LoVo (cell line): Measurements from ENCODE around the gene PRKCSH.
"Not testable (repeated sequence)": the region's sequence is repeated elsewhere in the genome, so short reads cannot be mapped to it uniquely, and the experiment has no call there.

Experiments used
- DNase-seq: peaks from one replicate; pipeline ENCODE4 v3.0.0-alpha.2; 2016; ENCODE audit warnings: low spot score

Gene PRKCSH

GRCh38 chr19:11450570-11451326 lies 15.3 kb downstream of the PRKCSH start:
- no peak for DNase-seq

GRCh38 chr19:11451327-11451870 lies 16.0 kb downstream of the PRKCSH start:
- no peak for DNase-seq

- no peak for DNase-seq
Measured at GRCh38 chr19:11451871-11452619, 16.6 kb downstream of the PRKCSH start.

GRCh38 chr19:11452620-11453310 lies 17.3 kb downstream of the PRKCSH start:
- no peak for DNase-seq

GRCh38 chr19:11453468-11454341 lies 18.3 kb downstream of the PRKCSH start:
- DNase-seq, result no peak

GRCh38 chr19:11455233-11455554 lies 19.8 kb downstream of the PRKCSH start:
- DNase-seq, result not testable (repeated sequence)

GRCh38 chr19:11456659-11457058 lies 21.2 kb downstream of the PRKCSH start:
- no peak for DNase-seq

GRCh38 chr19:11457115-11457514 lies 21.7 kb downstream of the PRKCSH start:
- DNase-seq, result no peak

- no peak for DNase-seq
Measured at GRCh38 chr19:11457831-11458230, 22.4 kb downstream of the PRKCSH start.

GRCh38 chr19:11458236-11458900 lies 22.9 kb downstream of the PRKCSH start:
- DNase-seq, result no peak

- not testable (repeated sequence) for DNase-seq
Measured at GRCh38 chr19:11458912-11459311, 23.5 kb downstream of the PRKCSH start.

GRCh38 chr19:11460207-11460606 lies 24.8 kb downstream of the PRKCSH start:
- DNase-seq, result no peak

GRCh38 chr19:11461453-11461852 lies 26.0 kb downstream of the PRKCSH start:
- no peak for DNase-seq

- DNase-seq, result no peak
Measured at GRCh38 chr19:11463391-11463790, 28.0 kb downstream of the PRKCSH start.

- DNase-seq, result no peak
Measured at GRCh38 chr19:11464333-11465265, 29.2 kb downstream of the PRKCSH start.

- no peak for DNase-seq
Measured at GRCh38 chr19:11465600-11465999, 30.2 kb downstream of the PRKCSH start.

- DNase-seq, result not testable (repeated sequence)
Measured at GRCh38 chr19:11468266-11468845, 32.9 kb downstream of the PRKCSH start.

GRCh38 chr19:11473725-11474124 lies 38.3 kb downstream of the PRKCSH start:
- no peak for DNase-seq

- not testable (repeated sequence) for DNase-seq
Measured at GRCh38 chr19:11475343-11475742, 39.9 kb downstream of the PRKCSH start.

GRCh38 chr19:11475861-11476260 lies 40.4 kb downstream of the PRKCSH start:
- DNase-seq, result no peak
